GM23248 (cell line): Measurements from ENCODE around the gene PRLR. TPM values are rescaled to one million over a fixed set of nuclear protein-coding genes. Genes with fewer than 3 reads are reported as not detected.

ENCODE experiments used
- DNase-seq: peaks from one replicate; pipeline ENCODE4 v3.0.0-alpha.2; 2015
- H2AFZ ChIP-seq: fragments of 200-600 bp; sonication (generic); 2 replicates; pipeline ENCODE4 v1.6.1; 2016; ENCODE audit warnings: antibody characterized with exemption
- H3F3A ChIP-seq: fragments of 200-600 bp; sonication (generic); 2 replicates; pipeline ENCODE4 v1.6.1; 2016; ENCODE audit warnings: mild to moderate bottlenecking, antibody characterized with exemption, mixed run types; ENCODE audit not compliant: insufficient read depth
- H3K27ac ChIP-seq: fragments of 200-600 bp; sonication (generic); 2 replicates; pipeline ENCODE4 v1.5.1; 2016; ENCODE audit warnings: mild to moderate bottlenecking
- H3K27me3 ChIP-seq: fragments of 200-600 bp; sonication (generic); replicated peaks from 2 replicates; pipeline ENCODE4 v1.6.1; 2016; ENCODE audit warnings: mild to moderate bottlenecking; ENCODE audit not compliant: insufficient read depth
- H3K36me3 ChIP-seq: fragments of 200-600 bp; sonication (generic); 2 replicates; pipeline ENCODE4 v1.6.1; 2016; ENCODE audit warnings: low read depth, mild to moderate bottlenecking
- H3K4me1 ChIP-seq: fragments of 200-600 bp; sonication (generic); 2 replicates; pipeline ENCODE4 v1.6.1; 2016; ENCODE audit warnings: mild to moderate bottlenecking; ENCODE audit not compliant: insufficient read depth
- H3K4me2 ChIP-seq: fragments of 200-600 bp; sonication (generic); one replicate; pipeline ENCODE4 v1.6.1; 2016; ENCODE audit warnings: mild to moderate bottlenecking; ENCODE audit not compliant: unreplicated experiment
- H3K4me3 ChIP-seq: fragments of 200-600 bp; sonication (generic); 2 replicates; pipeline ENCODE4 v1.5.1; 2016; ENCODE audit warnings: mild to moderate bottlenecking
- H3K79me2 ChIP-seq: fragments of 200-600 bp; sonication (generic); 2 replicates; pipeline ENCODE4 v1.6.1; 2016; ENCODE audit warnings: mild to moderate bottlenecking; ENCODE audit not compliant: insufficient read depth
- H3K9ac ChIP-seq: fragments of 200-600 bp; sonication (generic); 2 replicates; pipeline ENCODE4 v1.6.1; 2016; ENCODE audit warnings: mild to moderate bottlenecking
- H3K9me2 ChIP-seq: fragments of 200-600 bp; sonication (generic); 2 replicates; pipeline ENCODE4 v1.6.1; 2016; ENCODE audit warnings: mixed run types, mild to moderate bottlenecking, moderate library complexity; ENCODE audit not compliant: insufficient read depth
- H3K9me3 ChIP-seq: fragments of 200-600 bp; sonication (generic); one replicate; pipeline ENCODE4 v1.6.1; 2017; ENCODE audit warnings: low read depth
- H4K20me1 ChIP-seq: fragments of 200-600 bp; sonication (generic); 2 replicates; pipeline ENCODE4 v1.6.0; 2016; ENCODE audit not compliant: insufficient read depth
- EZH2 ChIP-seq: fragments of 200-600 bp; sonication (generic); IDR thresholded peaks from 2 replicates; pipeline ENCODE4 v1.6.1; 2018; ENCODE audit warnings: antibody characterized with exemption, mild to moderate bottlenecking; ENCODE audit not compliant: insufficient read depth, poor library complexity, severe bottlenecking
- EZH2phosphoT487 ChIP-seq: fragments of 200-600 bp; sonication (generic); IDR thresholded peaks from 2 replicates; pipeline ENCODE4 v1.6.1; 2018; ENCODE audit warnings: antibody characterized with exemption, moderate library complexity, mild to moderate bottlenecking, low read depth; ENCODE audit not compliant: insufficient read depth
- WGBS, 2 experiments: methylation state at CpG; one replicate each; pipeline ENCODE4 v1.1.6; 2015 to 2017; ENCODE audit warnings: low lambda C conversion rate in 2 of 2, low coverage in 1 of 2; ENCODE audit errors: missing lambda C conversion rate in 2 of 2; 5-methylcytosine and 5-hydroxymethylcytosine counted together
- in situ Hi-C: fragments of 300-500 bp; cut with MboI; formaldehyde crosslinking; loops from 2 replicates; pipeline ENCODE4 v1.15.0; 2020
- polyA plus RNA-seq: library from polyadenylated mRNA; unstranded; fragments of >200 nt; fragmentation: Nextera tagmentation; extraction: Ambion mirVana; gene quantifications from 2 replicates; pipeline ENCODE4 v1.2.1, GENCODE V29; 2016
- total RNA-seq: library from RNA; depleted of rRNA; stranded (reverse); fragments of >200 nt; shearing (Covaris generic); gene quantifications from 2 replicates; pipeline ENCODE4 v1.2.3, GENCODE V29; 2014

Gene PRLR
- total and polyA plus RNA-seq, 2 experiments from 2014 or later: 0.80 to 5.8 TPM

DNA sequence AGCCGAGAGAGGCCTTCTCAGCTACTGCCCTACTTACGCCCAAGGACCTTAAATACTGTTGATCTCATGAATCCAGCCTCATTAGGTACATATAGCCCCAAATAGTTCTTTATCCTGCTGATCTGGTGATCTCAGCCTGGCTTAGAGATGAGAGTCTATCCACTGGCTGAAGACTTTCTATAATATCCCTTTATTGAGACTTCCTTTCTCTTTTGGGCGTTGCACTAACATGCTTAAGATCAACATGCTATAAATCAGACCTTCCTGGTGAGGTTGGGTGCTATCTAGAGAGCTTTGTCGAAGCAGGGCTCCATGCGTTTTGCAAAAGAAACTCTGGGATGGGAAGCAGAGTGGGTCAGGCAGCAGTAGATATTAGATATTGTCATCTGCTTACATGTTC lies 138.6 kb downstream of the PRLR start:
- no peaks in the 10 kb centered on the region for H4K20me1 ChIP-seq
- no peaks in the 10 kb centered on the region for H3K9me3 ChIP-seq
- no peaks in the 10 kb centered on the region for H3K27me3 ChIP-seq
- peaks cover 19% of the 10 kb centered on the region for H3K4me1 ChIP-seq
- no peaks in the 10 kb centered on the region for H3K79me2 ChIP-seq
- no peak for DNase-seq
- WGBS, 2 experiments: 97% methylated on average over 5 of the region's 5 CpGs
- no peak overlapping the region for H3K9ac ChIP-seq
- H3K9me2 ChIP-seq: no peaks in the 10 kb centered on the region
- no peak overlapping the region for H3K4me2 ChIP-seq
- in situ Hi-C loops: loop anchor here (10.0 to 25.0 kb wide), 4 partner anchors 93 to 833 kb away; no protein-coding TSS in a partner anchor
- peaks cover 6% of the 10 kb centered on the region for H3F3A ChIP-seq
- no peaks in the 10 kb centered on the region for H3K36me3 ChIP-seq
- H3K4me3 ChIP-seq: no peak overlapping the region
- H3K27ac ChIP-seq: no peak overlapping the region
- no peak overlapping the region for H2AFZ ChIP-seq
- no peak for TF ChIP-seq EZH2
- no peak for TF ChIP-seq EZH2phosphoT487

GRCh38 chr5:35089334-35090314 lies 140.7 kb downstream of the PRLR start:
- H3K9me3 ChIP-seq: no peaks in the 10 kb centered on the region
- H4K20me1 ChIP-seq: no peaks in the 10 kb centered on the region
- H2AFZ ChIP-seq: no peak overlapping the region
- 59% methylated on average over 7 of the region's 7 CpGs for WGBS, 2 experiments
- H3K27me3 ChIP-seq: no peaks in the 10 kb centered on the region
- peak; percentile 87 for DNase-seq
- in situ Hi-C loops: loop anchor here (10.0 to 25.0 kb wide), 4 partner anchors 95 to 835 kb away; no protein-coding TSS in a partner anchor
- no peaks in the 10 kb centered on the region for H3K9me2 ChIP-seq
- peaks cover 19% of the 10 kb centered on the region for H3K4me1 ChIP-seq
- TF ChIP-seq EZH2 (no peak), EZH2phosphoT487 (no peak)
- H3K79me2 ChIP-seq: no peaks in the 10 kb centered on the region
- H3F3A ChIP-seq: peaks cover 6% of the 10 kb centered on the region
- H3K4me2 ChIP-seq: no peak overlapping the region
- no peak overlapping the region for H3K27ac ChIP-seq
- H3K9ac ChIP-seq: no peak overlapping the region
- H3K4me3 ChIP-seq: 0 out of 2 replicates have a peak overlapping the region, but pooled peaks have one; percentile 32
- no peaks in the 10 kb centered on the region for H3K36me3 ChIP-seq

- H3K36me3 ChIP-seq: no peaks in the 10 kb centered on the region
- WGBS, 2 experiments: 2 to 8% methylated on average over 3 of the region's 3 CpGs
- TF ChIP-seq EZH2phosphoT487 (no peak), EZH2 (no peak)
- H3K79me2 ChIP-seq: no peaks in the 10 kb centered on the region
- peak overlapping the region; percentile 72 for H3K27ac ChIP-seq
- peak overlapping the region; percentile 34 for H2AFZ ChIP-seq
- DNase-seq: peak; percentile 83
- H3K27me3 ChIP-seq: no peaks in the 10 kb centered on the region
- H3K4me3 ChIP-seq: peak overlapping the region; percentile 32; the same call in 1 of the 2 replicates
- no peaks in the 10 kb centered on the region for H3K9me3 ChIP-seq
- in situ Hi-C loops: loop anchor here (25.0 kb wide), 2 partner anchors 349 to 549 kb away; no protein-coding TSS in a partner anchor
- H4K20me1 ChIP-seq: no peaks in the 10 kb centered on the region
- H3K4me2 ChIP-seq: peak overlapping the region; percentile 67
- peak overlapping the region; percentile 63 for H3K9ac ChIP-seq
- peaks cover 19% of the 10 kb centered on the region for H3K4me1 ChIP-seq
- H3F3A ChIP-seq: peaks cover 6% of the 10 kb centered on the region
- H3K9me2 ChIP-seq: no peaks in the 10 kb centered on the region
Measured at GRCh38 chr5:35087991-35088390, 142.3 kb downstream of the PRLR start.

GRCh38 chr5:35083150-35083549 lies 147.1 kb downstream of the PRLR start:
- H3K9ac ChIP-seq: no peak overlapping the region
- H3K27me3 ChIP-seq: no peaks in the 10 kb centered on the region
- no peaks in the 10 kb centered on the region for H3K9me3 ChIP-seq
- H3K4me1 ChIP-seq: peaks cover 9% of the 10 kb centered on the region
- no peak overlapping the region for H2AFZ ChIP-seq
- H3K79me2 ChIP-seq: no peaks in the 10 kb centered on the region
- no peaks in the 10 kb centered on the region for H3K36me3 ChIP-seq
- H3K4me3 ChIP-seq: no peak overlapping the region
- DNase-seq: no peak
- no peak overlapping the region for H3K4me2 ChIP-seq
- peaks cover 2% of the 10 kb centered on the region; the same call in 1 of the 2 replicates for H3F3A ChIP-seq
- WGBS, 2 experiments: 95 to 100% methylated on average over 3 of the region's 3 CpGs
- no peaks in the 10 kb centered on the region for H3K9me2 ChIP-seq
- H3K27ac ChIP-seq: no peak overlapping the region
- no peak for TF ChIP-seq EZH2
- no peak for TF ChIP-seq EZH2phosphoT487
- H4K20me1 ChIP-seq: no peaks in the 10 kb centered on the region
- in situ Hi-C loops: loop anchor here (25.0 kb wide), 2 partner anchors 354 to 554 kb away; no protein-coding TSS in a partner anchor
